ENCODE results near the gene MEX3A.

GRCh38 chr1:156026588-156026987 lies 55.7 kb downstream of the MEX3A start:
- no peak for TF ChIP-seq CTCF (conservative IDR thresholded peaks at IDR 0.05; ENCODE audit: low read length)
- TF ChIP-seq EZH2phosphoT487 (IDR thresholded peaks at IDR 0.05; ENCODE audit: borderline replicate concordance, low read depth, low read length): no peak

All from OCI-LY7 (cell line).